ENCODE measurements around the gene ANKRD13D. TPM values are rescaled to one million over a fixed set of nuclear protein-coding genes. Genes with fewer than 3 reads are reported as not detected.
A peak's percentile ranks its signal among the peaks of the same experiment; 100 is the strongest.

ANKRD13D gene
- total and polyA plus RNA-seq, 5 donors from 2014 or later: 9.5 to 158 (median 12.7) TPM

DNA sequence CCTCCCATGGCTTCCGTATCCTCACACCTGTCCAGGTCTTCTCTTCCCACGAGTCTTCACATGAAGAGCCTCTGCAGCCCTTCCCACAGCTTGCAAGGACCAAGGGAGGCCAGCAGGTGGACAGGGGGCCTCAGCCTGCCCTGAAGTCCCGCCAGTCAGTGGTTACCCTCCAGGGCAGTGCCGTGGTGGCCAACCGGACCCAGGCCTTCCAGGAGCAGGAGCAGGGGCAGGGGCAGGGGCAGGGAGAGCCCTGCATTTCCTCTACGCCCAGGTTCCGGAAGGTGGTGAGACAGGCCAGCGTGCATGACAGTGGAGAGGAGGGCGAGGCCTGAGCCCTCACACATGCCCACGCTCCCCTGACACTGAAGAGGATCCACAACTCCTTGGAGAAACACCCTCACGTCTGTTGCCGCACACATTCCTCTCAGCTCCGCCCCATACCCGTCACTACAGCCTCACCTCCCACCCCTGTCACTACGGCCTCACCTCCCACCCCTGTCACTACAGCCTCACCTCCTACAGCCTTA, 22.5 kb downstream of the ANKRD13D start:
- no peak for DNase-seq
- peak overlapping the region; percentile 66 for H3K27ac ChIP-seq (ENCODE audit: insufficient read depth, low read length, poor library complexity, severe bottlenecking)
- ATAC-seq (ENCODE audit: low read depth in 2 of 2): no peak
- Mint-ChIP-seq H3K9me3 (no peaks in the 10 kb centered on the region), H3K36me3 (no peaks in the 10 kb centered on the region), H3K27me3 (peaks cover 4% of the 10 kb centered on the region), H3K4me1 (peaks cover 7 to 46% (median 29%) of the 10 kb centered on the region in 4 donors), H3K27ac (peak overlapping the region; percentile 9 to 92 (median 85)), H3K4me3 (peak overlapping the region in 2 of 4 donors; percentile 15 to 49)
- H3K27me3 ChIP-seq (ENCODE audit: control insufficient read depth, insufficient read depth, low read length): no peaks in the 10 kb centered on the region
- H3K9me3 ChIP-seq (ENCODE audit: control insufficient read depth in 2 of 2, low read length in 2 of 2): no peaks in the 10 kb centered on the region
- no peaks in the 10 kb centered on the region for H3K36me3 ChIP-seq (ENCODE audit: control insufficient read depth, insufficient read depth, low read length)
- H3K4me3 ChIP-seq (ENCODE audit: low read depth, low read length): no peak overlapping the region
- peaks cover 32% of the 10 kb centered on the region for H3K4me1 ChIP-seq (ENCODE audit: control insufficient read depth, insufficient read depth, low read length, poor library complexity, severe bottlenecking)

GRCh38 chr11:67312187-67313021, 23.3 kb downstream of the ANKRD13D start:
- H3K36me3 ChIP-seq (ENCODE audit: control insufficient read depth, insufficient read depth, low read length): no peaks in the 10 kb centered on the region
- DNase-seq (peak; percentile 23 to 79 (median 33)), ATAC-seq (ENCODE audit: low read depth in 2 of 2) (peak; percentile 14 to 33)
- Mint-ChIP-seq H3K27ac (peak overlapping the region; percentile 85 to 97 (median 92)), H3K9me3 (no peaks in the 10 kb centered on the region), H3K4me3 (peak overlapping the region; percentile 77 to 91 (median 84)), H3K4me1 (peaks cover 7 to 49% (median 33%) of the 10 kb centered on the region in 4 donors), H3K36me3 (no peaks in the 10 kb centered on the region), H3K27me3 (peaks cover 4% of the 10 kb centered on the region)
- no peaks in the 10 kb centered on the region for H3K27me3 ChIP-seq (ENCODE audit: control insufficient read depth, insufficient read depth, low read length)
- H3K9me3 ChIP-seq (ENCODE audit: control insufficient read depth in 2 of 2, low read length in 2 of 2): no peaks in the 10 kb centered on the region
- H3K27ac ChIP-seq (ENCODE audit: insufficient read depth, low read length, poor library complexity, severe bottlenecking): peak overlapping the region; percentile 66
- peaks cover 39% of the 10 kb centered on the region for H3K4me1 ChIP-seq (ENCODE audit: control insufficient read depth, insufficient read depth, low read length, poor library complexity, severe bottlenecking)
- peak overlapping the region; percentile 31 for H3K4me3 ChIP-seq (ENCODE audit: low read depth, low read length)

DNA sequence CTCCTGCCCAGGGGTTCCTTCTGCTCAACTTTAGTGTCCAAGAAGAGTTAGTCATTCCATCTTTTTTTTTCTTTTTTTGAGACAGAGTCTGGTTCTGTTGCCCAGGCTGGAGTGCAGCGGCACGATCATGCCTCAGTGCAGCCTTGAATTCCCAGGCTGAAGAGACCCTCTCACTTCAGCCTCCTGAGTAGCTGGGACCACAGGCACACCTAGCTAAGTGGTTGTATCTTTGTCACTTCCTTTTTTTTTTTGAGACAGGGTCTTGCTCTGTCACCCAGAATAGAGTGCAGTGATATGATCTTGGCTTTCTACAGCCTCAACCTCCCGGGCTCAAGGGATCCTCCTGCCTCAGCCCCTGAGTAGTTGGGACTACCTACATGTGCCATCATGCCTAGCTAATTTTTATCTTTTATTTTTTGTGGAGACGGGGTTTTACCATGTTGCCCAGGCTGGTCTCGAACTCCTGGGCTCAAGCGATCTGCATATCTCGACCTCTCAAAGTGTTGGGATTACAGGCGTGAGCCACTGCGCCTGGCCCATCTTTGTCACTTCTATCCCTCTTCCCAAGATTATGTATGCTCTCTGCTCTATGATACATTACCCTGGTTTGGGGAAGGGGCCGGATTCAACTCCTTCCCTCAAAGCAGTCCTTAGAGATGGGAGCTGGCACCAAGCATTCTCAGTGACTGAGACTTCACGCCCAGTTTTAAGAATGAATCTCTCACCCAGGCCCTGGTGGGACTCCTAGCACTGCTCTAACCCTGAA, 24.2 kb downstream of the ANKRD13D start:
- Mint-ChIP-seq H3K4me3 (peak overlapping the region; percentile 57 to 92 (median 76)), H3K27me3 (peaks cover 8% of the 10 kb centered on the region), H3K9me3 (no peaks in the 10 kb centered on the region), H3K36me3 (no peaks in the 10 kb centered on the region), H3K27ac (peak overlapping the region; percentile 85 to 97 (median 92)), H3K4me1 (peaks cover 11 to 54% (median 36%) of the 10 kb centered on the region in 4 donors)
- Histone ChIP-seq H3K4me1 (ENCODE audit: control insufficient read depth, insufficient read depth, low read length, poor library complexity, severe bottlenecking) (peaks cover 42% of the 10 kb centered on the region), H3K9me3 (ENCODE audit: control insufficient read depth in 2 of 2, low read length in 2 of 2) (no peaks in the 10 kb centered on the region), H3K27ac (ENCODE audit: insufficient read depth, low read length, poor library complexity, severe bottlenecking) (peak overlapping the region; percentile 66), H3K4me3 (ENCODE audit: low read depth, low read length) (peak overlapping the region; percentile 31), H3K36me3 (ENCODE audit: control insufficient read depth, insufficient read depth, low read length) (no peaks in the 10 kb centered on the region), H3K27me3 (ENCODE audit: control insufficient read depth, insufficient read depth, low read length) (no peaks in the 10 kb centered on the region)
- no peak for DNase-seq
- ATAC-seq (ENCODE audit: low read depth in 2 of 2): no peak

DNA sequence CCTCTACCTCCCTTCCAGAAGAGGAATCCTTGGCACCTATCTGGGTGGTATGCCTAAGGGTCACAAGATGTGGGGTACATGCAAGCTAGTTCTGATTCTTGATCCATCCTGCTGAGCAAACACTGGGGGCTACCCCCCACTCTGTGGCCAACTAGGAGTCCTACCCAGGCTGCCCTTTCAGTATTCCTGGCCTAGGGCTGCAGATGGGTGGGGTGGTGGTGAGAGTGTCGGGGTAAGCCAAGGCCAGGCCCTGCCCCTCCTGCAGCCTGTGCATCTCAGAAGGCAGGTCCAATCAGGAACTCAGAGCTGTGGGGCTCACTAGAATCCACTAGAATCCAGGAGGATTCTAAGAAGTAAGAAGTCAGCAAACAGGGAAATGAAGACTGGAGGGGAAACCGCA, 25.1 kb downstream of the ANKRD13D start:
- H3K9me3 Mint-ChIP-seq: no peaks in the 10 kb centered on the region
- H3K4me1 ChIP-seq (ENCODE audit: control insufficient read depth, insufficient read depth, low read length, poor library complexity, severe bottlenecking): peaks cover 47% of the 10 kb centered on the region
- H3K4me3 ChIP-seq (ENCODE audit: low read depth, low read length): no peak overlapping the region
- H3K36me3 Mint-ChIP-seq: no peaks in the 10 kb centered on the region
- peaks cover under 1% of the 10 kb centered on the region for H3K27me3 ChIP-seq (ENCODE audit: control insufficient read depth, insufficient read depth, low read length)
- peaks cover 12% of the 10 kb centered on the region for H3K27me3 Mint-ChIP-seq
- H3K9me3 ChIP-seq (ENCODE audit: control insufficient read depth in 2 of 2, low read length in 2 of 2): no peaks in the 10 kb centered on the region
- H3K27ac Mint-ChIP-seq: peak overlapping the region; percentile 70 to 91 (median 85)
- H3K4me3 Mint-ChIP-seq: peak overlapping the region; percentile 9 to 59 (median 45)
- no peak for ATAC-seq (ENCODE audit: low read depth in 2 of 2)
- no peak for DNase-seq
- peak overlapping the region; percentile 10 for H3K27ac ChIP-seq (ENCODE audit: insufficient read depth, low read length, poor library complexity, severe bottlenecking)
- H3K36me3 ChIP-seq (ENCODE audit: control insufficient read depth, insufficient read depth, low read length): no peaks in the 10 kb centered on the region
- H3K4me1 Mint-ChIP-seq: peaks cover 11 to 62% (median 41%) of the 10 kb centered on the region in 4 donors

DNA sequence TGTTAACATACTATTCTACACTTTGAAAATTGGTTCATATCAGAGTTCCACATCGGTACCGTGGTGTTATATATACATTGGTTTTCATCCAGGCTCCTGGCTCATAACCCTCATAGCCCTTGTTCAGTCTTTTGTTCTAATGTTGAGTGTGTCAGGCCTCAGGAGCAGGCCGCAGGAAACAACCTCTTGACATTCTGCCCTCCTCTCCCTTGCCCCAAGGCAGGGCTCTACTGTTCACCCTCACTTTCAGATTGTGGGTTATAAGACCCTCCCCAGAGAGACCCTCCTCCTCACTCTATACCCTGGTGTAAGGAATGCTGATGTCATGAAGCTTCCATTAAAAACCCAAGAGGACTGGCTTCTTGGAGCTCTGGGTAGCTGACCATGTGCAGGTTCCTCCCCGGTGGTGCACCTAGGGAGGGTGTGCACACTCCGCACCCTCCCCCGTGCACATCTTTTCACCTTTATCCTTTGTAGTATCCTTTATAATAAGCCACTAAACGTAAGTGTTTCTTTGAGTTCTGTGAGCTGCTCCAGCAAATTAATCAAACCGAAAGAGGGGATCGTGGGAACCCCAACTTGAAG, 26.3 kb downstream of the ANKRD13D start:
- H3K27ac ChIP-seq (ENCODE audit: insufficient read depth, low read length, poor library complexity, severe bottlenecking): no peak overlapping the region
- H3K9me3 Mint-ChIP-seq: no peaks in the 10 kb centered on the region
- H3K4me1 Mint-ChIP-seq: peaks cover 11 to 66% (median 43%) of the 10 kb centered on the region in 4 donors
- H3K4me3 ChIP-seq (ENCODE audit: low read depth, low read length): no peak overlapping the region
- DNase-seq: no peak
- peaks cover 47% of the 10 kb centered on the region for H3K4me1 ChIP-seq (ENCODE audit: control insufficient read depth, insufficient read depth, low read length, poor library complexity, severe bottlenecking)
- peak overlapping the region; percentile 62 to 89 (median 64) for H3K27ac Mint-ChIP-seq
- no peaks in the 10 kb centered on the region for H3K36me3 ChIP-seq (ENCODE audit: control insufficient read depth, insufficient read depth, low read length)
- H3K27me3 ChIP-seq (ENCODE audit: control insufficient read depth, insufficient read depth, low read length): peaks cover 2% of the 10 kb centered on the region
- H3K27me3 Mint-ChIP-seq: peaks cover 12% of the 10 kb centered on the region
- peak overlapping the region; percentile 61 to 98 (median 74) for H3K4me3 Mint-ChIP-seq
- no peak for ATAC-seq (ENCODE audit: low read depth in 2 of 2)
- H3K36me3 Mint-ChIP-seq: no peaks in the 10 kb centered on the region
- no peaks in the 10 kb centered on the region for H3K9me3 ChIP-seq (ENCODE audit: control insufficient read depth in 2 of 2, low read length in 2 of 2)

GRCh38 chr11:67316882-67317204, 27.7 kb downstream of the ANKRD13D start:
- H3K4me3 Mint-ChIP-seq: peak overlapping the region; percentile 97 to 99 (median 98)
- no peaks in the 10 kb centered on the region for H3K36me3 Mint-ChIP-seq
- Histone ChIP-seq H3K4me3 (ENCODE audit: low read depth, low read length) (peak overlapping the region; percentile 81), H3K36me3 (ENCODE audit: control insufficient read depth, insufficient read depth, low read length) (no peaks in the 10 kb centered on the region), H3K4me1 (ENCODE audit: control insufficient read depth, insufficient read depth, low read length, poor library complexity, severe bottlenecking) (peaks cover 40% of the 10 kb centered on the region), H3K9me3 (ENCODE audit: control insufficient read depth in 2 of 2, low read length in 2 of 2) (no peaks in the 10 kb centered on the region), H3K27me3 (ENCODE audit: control insufficient read depth, insufficient read depth, low read length) (peaks cover 2% of the 10 kb centered on the region), H3K27ac (ENCODE audit: insufficient read depth, low read length, poor library complexity, severe bottlenecking) (peak overlapping the region; percentile 73)
- no peaks in the 10 kb centered on the region for H3K9me3 Mint-ChIP-seq
- H3K27ac Mint-ChIP-seq: peak overlapping the region; percentile 69 to 90 (median 87)
- peaks cover 12% of the 10 kb centered on the region for H3K27me3 Mint-ChIP-seq
- DNase-seq (no peak), ATAC-seq (ENCODE audit: low read depth in 2 of 2) (no peak)
- H3K4me1 Mint-ChIP-seq: peaks cover 11 to 64% (median 40%) of the 10 kb centered on the region in 4 donors

- H3K4me1 Mint-ChIP-seq: peaks cover 10 to 59% (median 37%) of the 10 kb centered on the region in 4 donors
- no peaks in the 10 kb centered on the region for H3K9me3 ChIP-seq (ENCODE audit: control insufficient read depth in 2 of 2, low read length in 2 of 2)
- H3K27ac Mint-ChIP-seq: peak overlapping the region; percentile 90 to 98 (median 97)
- H3K4me3 ChIP-seq (ENCODE audit: low read depth, low read length): peak overlapping the region; percentile 81
- peaks cover 35% of the 10 kb centered on the region for H3K4me1 ChIP-seq (ENCODE audit: control insufficient read depth, insufficient read depth, low read length, poor library complexity, severe bottlenecking)
- peak; percentile 97 to 98 (median 97) for DNase-seq
- no peaks in the 10 kb centered on the region for H3K36me3 Mint-ChIP-seq
- H3K27me3 Mint-ChIP-seq: peaks cover 12% of the 10 kb centered on the region
- H3K27me3 ChIP-seq (ENCODE audit: control insufficient read depth, insufficient read depth, low read length): peaks cover 2% of the 10 kb centered on the region
- H3K4me3 Mint-ChIP-seq: peak overlapping the region; percentile 97 to 99 (median 98)
- H3K36me3 ChIP-seq (ENCODE audit: control insufficient read depth, insufficient read depth, low read length): no peaks in the 10 kb centered on the region
- H3K9me3 Mint-ChIP-seq: no peaks in the 10 kb centered on the region
- H3K27ac ChIP-seq (ENCODE audit: insufficient read depth, low read length, poor library complexity, severe bottlenecking): peak overlapping the region; percentile 73
- peak; percentile 83 to 91 for ATAC-seq (ENCODE audit: low read depth in 2 of 2)
Measured at GRCh38 chr11:67317205-67317887, 28.2 kb downstream of the ANKRD13D start.

Measured in CD4-positive, CD25-positive, alpha-beta regulatory T cell (primary cell).